GM19023 (cell line): ENCODE measurements around the gene TNFSF9.
A peak's percentile ranks its signal among the peaks of the same experiment; 100 is the strongest.
"Not testable (repeated sequence)": the region's sequence is repeated elsewhere in the genome, so short reads cannot be mapped to it uniquely, and the experiment has no call there.

Experiments
- ATAC-seq: cut with Tn5 transposase; IDR thresholded peaks from one replicate; pipeline ENCODE4 v1.9.1; 2021; ENCODE audit warnings: mild to moderate bottlenecking, moderate library complexity; ENCODE audit not compliant: unreplicated experiment

The TNFSF9 gene

DNA sequence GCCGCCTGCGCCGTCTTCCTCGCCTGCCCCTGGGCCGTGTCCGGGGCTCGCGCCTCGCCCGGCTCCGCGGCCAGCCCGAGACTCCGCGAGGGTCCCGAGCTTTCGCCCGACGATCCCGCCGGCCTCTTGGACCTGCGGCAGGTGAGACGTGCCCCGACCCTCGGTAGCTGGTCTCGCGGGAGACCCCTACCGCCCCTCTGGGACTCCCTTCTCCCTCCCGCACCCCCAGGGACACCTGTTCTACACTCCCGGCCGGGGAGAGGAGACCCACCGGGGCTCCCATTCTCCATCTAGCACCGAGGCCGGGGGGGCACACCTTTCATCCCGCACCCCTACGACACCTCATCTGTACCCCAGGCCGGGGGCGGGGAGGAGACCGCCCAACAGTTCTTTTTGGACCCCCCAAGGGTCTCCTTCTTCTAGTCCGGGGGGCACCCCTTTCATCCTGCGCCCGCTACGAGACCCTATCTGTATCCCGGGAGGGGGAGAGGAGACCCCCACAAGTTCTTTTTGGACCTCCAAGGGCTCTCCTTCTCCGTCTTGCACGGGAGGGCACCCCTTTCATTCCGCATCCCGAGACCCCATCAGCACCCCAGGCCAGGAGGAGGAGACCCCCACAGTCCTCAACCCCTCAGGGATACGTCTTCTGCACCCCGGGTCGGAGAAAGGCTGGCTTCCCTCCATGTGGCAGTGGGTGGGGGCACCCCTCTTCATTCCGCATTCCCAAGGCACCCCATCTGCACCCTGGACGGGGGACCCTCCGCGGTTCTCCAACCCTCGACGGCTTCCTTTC lies 533 bp downstream of the TNFSF9 start:
- peak; percentile 1 for ATAC-seq

- no peak for ATAC-seq
Measured at GRCh38 chr19:6531956-6532243, 1.1 kb downstream of the TNFSF9 start.

DNA sequence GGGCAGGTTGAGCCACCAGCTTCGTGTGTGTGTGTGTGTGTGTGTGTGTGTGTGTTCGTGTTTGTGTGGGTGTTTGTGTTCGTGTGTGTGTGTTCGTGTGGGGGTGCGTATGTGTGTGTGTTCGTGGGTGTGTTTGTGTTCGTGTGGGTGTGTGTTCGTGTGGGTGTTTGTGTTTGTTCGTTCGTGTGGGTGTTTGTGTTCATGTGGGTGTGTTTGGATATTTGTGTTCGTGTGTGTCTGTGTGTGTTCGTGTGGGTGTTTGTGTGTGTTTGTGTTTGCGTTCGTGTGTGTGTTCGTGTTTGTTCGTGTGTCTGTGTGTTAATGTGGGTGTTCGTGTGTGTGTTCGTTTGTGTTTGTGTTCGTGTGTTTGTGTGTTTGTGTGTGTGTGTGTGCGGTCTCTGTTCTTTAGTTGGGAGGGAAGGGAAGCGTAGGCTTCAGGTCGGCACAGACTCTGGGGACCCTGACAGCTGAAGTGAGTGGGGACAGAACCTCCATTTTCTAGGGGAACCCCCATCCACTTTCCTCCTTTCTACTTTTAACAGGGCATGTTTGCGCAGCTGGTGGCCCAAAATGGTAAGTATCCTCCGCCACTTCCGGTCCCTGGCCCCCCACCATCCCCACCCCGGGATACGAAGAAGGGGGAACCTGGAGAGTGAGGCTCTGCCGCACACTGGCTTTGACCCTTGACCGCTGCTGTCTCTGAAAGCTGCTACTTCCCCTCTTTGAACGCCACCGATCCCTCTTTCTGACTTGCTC lies 1.6 kb downstream of the TNFSF9 start:
- ATAC-seq: no peak

- no peak for ATAC-seq
Measured at GRCh38 chr19:6533000-6533328, 2.1 kb downstream of the TNFSF9 start.

- no peak for ATAC-seq
Measured at GRCh38 chr19:6533746-6534418, 3.1 kb downstream of the TNFSF9 start.

GRCh38 chr19:6534451-6535093 lies 3.7 kb downstream of the TNFSF9 start:
- no peak for ATAC-seq

- no peak for ATAC-seq
Measured at GRCh38 chr19:6535558-6536137, 4.8 kb downstream of the TNFSF9 start.

- no peak for ATAC-seq
Measured at GRCh38 chr19:6539514-6539913, 8.7 kb downstream of the TNFSF9 start.

GRCh38 chr19:6540918-6541689 lies 10.3 kb downstream of the TNFSF9 start:
- no peak for ATAC-seq

GRCh38 chr19:6543866-6544347 lies 13.1 kb downstream of the TNFSF9 start:
- no peak for ATAC-seq

DNA sequence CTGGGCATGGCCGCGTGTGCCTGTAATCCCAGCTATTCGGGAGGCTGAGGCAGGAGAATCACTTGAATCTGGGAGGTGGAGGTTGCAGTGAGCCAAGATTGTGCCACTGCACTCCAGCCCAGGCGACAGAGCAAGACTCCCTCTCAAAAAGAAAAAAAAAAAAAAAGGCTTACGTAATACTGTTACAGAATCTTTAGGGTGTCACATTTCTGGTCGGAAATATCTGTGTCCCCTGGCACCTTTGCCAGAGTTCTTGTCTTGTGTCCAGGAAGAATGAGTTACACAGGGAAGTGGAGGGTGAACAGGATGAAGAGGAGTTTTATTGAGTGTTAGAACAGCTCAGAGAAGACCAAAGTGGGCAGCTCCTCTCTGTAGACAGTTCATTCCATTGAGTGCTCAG lies 19.9 kb downstream of the TNFSF9 start:
- ATAC-seq: not testable (repeated sequence)

DNA sequence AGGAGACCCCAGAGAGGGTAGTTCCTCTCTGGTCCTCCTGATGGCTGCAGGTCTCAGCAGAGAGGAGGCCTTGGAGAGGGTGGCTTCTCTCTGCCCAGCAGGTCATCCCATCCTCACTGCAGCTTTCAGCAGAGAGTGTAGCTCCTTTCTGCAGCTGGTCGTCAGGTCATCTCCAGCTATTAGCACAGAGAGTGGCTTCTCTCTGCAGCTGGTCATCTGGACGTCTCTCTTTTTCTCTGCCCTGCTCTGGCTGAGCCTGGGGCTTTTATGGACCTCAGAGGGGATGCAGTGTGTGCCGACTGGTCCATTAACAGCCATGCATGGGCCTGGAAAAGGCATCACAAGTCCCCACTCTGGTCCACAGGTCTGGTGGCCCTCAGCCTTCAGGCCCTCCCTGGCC lies 20.3 kb downstream of the TNFSF9 start:
- ATAC-seq: no peak

DNA sequence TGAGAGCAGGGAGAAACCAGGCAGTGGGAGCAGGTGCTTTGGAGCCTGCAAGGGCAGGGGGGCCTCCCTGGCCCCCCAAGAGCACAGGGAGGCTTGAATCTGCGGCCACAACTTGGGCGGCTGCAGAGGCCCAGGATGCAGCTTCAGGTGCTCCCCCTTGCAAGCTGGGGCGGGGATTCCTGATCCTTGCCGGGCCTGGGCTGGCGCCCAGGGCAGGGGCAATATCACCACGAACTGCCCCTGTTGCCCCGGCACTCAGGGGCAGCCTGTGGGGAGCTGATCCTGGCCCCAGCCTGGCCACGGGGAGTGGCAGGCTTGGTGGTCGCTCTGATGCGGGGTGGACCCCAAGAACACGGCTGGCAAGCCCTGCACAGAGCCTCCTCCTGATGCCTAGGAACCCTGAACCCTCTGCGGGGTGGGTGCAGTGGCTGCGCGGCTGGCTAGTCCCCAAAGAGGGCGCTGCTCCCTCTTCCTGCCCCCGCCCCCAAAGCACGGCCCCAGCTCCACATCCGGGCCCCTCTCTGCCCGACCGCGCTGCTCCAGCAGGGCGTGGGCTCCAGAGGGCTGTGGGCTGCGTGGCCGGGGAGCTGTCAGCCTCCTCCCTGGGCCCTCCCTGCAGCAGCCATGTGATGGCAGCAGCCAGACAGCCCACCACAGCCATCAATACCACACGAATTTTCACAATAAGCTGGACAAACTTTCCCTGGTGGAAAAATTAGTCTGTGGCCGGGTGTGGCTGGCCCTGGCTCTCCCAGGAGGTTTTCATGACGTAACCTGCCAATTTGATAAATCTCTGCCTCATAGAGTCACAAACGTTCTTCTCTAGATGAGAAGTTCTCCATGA lies 21.0 kb downstream of the TNFSF9 start:
- ATAC-seq: no peak

- ATAC-seq: no peak
Measured at GRCh38 chr19:6556043-6556449, 25.2 kb downstream of the TNFSF9 start.

DNA sequence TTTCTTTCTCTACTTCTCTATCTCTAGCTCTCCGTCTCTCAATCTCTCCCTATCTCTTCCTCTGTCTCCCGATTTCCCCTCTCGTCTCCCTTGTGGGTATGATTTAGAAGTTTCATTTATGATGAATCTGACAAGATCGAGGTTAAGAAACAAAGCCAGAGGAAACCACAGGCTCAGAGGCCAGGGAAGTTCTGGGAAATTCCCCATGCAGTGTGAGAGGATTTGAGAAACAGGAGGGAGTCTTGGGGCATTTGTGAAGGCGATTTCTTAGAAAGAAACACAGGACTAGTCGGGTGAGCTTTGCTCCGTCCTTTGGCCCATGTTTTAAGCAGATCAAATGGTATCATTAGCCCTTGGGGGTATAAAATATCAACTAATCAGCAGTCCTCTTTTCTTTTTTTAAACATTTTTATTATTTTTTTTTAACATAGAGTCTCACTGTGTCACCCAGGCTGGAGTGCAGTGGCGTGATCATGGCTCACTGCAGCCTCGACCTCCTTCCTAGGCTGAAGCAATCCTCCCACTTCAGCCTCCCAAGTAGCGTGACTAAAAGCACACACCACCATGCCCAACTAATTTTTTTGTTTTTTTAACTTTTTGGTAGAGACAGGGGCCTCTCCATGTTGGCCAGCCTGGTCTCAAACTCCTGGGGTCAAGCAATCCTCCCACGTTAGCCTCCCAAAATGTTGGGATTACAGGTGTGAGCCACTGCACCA lies 25.8 kb downstream of the TNFSF9 start:
- no peak for ATAC-seq

GRCh38 chr19:6562437-6562836 lies 31.6 kb downstream of the TNFSF9 start:
- not testable (repeated sequence) for ATAC-seq

DNA sequence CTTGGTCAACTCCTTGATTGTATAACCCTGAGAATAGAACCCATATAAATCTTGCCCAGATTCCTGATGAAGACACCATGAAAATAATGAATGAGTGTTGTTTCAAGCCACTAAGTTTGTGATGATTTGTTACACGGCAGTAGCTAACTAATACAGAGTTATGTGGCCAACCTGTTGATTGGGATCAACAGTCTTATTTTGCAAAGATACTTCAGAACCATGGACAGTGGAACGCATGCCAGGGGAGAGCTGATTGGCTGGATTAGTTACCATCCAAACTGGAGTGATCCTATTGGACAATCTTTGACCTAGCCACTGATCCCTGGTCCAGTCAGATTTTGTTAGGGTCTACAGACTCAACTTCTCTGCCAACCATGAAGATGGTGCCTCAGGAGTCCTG lies 33.6 kb downstream of the TNFSF9 start:
- ATAC-seq: no peak

DNA sequence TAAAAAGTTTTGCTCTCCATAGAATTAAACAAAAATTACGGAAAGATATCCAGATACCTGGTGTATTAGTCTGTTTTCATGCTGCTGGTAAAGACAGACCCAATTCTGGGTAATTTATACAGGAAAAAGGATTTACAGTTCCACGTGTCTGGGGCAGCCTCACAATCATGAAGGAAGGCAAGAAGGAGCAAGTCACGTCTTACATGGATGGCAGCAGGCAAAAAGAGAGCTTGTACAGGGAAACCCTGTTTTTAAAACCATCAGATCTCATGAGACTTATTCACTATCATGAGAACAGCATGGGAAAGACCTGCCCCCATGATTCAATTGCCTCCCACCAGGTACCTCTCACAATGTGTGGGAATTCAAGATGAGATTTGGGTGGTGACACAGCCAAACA lies 35.9 kb downstream of the TNFSF9 start:
- not testable (repeated sequence) for ATAC-seq

DNA sequence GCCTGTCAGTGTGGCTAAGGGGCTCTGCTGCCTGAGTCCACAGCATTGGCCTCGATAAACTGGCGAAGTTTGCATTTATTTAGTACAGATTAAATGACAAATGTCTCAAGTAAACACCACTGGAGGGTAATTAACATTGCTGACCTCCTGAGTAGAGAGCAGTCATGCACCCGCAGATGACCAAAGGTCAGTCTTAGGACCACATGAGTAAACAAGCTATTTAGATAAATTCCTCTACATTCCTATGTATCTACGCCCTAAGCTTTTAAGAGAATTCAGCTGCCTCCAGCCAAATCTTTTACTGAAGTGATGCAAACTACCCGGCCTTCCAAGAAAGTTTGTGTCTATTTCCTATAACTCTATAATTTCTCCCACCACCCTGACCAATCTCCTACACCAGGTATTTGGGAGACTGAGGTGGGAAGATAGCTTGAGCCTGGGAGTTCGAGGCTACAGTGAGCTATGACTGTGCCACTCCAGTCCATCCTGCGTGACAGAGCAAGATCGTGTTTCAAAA lies 37.2 kb downstream of the TNFSF9 start:
- no peak for ATAC-seq
